Measurements from ENCODE around the gene UBE2E2.

Gene UBE2E2

DNA sequence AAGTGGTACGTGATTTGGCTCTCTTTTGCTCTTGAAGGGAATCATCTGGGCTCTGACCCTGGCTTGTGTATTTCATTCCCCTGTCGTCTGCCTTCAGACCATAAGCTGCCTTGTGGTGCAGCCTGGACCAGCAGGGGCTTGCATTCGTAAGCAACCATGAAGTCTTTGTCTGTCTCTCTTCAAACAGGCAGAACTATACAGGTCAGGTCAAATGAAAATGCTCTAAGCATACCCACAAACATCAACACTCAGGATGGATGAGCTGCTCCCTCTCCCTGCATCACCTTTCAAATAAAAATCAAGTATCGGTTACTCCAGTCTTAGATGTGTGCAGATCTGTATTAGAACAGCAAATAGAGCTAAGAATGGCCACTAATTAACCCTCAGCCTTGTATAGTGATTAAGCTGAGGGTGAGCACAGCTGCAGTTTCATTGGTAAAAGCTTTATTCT, 334.0 kb downstream of the UBE2E2 start:
- DNase-seq (ENCODE audit: low read depth in 3 of 3), result no peak

DNA sequence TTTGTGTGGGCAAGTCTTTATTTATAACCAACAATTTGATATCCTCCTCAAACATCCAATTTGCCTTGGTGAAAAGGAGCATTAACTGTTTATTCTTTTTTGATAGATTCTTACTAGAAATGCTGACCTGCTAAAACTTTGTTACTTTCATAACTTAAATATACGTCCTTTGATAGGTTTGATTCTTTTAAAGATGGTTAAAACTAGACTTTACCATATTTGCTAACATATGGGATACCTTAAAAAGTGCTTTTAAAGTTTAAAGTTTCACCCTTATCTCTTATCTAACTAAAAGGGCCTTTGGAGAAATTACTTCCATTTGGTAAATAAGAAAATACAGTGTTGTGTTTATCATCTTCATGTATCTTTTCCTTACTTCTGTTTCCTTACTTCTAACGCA, 336.1 kb downstream of the UBE2E2 start:
- no peak for DNase-seq (ENCODE audit: low read depth in 3 of 3)

DNA sequence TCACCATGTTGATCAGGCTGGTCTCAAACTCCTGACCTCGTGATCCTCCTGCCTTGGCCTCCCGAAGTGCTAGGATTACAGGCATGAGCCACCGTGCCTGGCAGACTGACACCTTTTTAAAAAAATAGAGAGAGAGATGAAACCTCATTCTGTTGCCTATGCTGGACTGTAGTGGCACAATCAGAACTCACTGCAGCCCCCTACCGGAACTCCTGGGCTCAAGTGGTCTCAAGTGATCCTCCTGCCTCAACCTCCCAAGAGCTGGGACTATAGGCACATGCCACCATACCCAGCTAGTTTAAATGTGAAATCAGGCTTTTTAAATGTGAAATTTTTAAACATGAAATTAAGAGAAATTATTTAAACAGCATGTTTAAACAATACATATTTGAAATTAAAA, 337.5 kb downstream of the UBE2E2 start:
- DNase-seq (ENCODE audit: low read depth in 3 of 3), result no peak

DNA sequence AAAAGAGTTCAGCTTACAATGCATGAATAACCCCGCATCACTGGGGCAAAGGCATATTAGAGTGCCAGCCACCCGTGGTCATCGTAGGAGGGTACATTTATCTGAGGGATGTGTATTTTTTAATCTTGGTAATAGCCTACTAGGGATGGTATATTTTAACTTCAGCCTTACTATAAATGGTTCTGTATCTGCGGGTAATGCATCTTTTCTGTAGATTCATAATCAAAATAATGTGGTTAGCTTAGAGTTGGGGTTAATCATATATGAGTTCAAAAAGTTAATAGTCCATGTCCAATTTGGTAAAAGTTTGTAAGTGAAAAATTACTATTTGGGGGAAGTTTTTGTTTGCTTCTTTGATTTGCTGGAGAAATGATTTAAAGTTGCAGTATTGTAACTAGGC, 339.0 kb downstream of the UBE2E2 start:
- DNase-seq (ENCODE audit: low read depth in 3 of 3), result no peak

DNA sequence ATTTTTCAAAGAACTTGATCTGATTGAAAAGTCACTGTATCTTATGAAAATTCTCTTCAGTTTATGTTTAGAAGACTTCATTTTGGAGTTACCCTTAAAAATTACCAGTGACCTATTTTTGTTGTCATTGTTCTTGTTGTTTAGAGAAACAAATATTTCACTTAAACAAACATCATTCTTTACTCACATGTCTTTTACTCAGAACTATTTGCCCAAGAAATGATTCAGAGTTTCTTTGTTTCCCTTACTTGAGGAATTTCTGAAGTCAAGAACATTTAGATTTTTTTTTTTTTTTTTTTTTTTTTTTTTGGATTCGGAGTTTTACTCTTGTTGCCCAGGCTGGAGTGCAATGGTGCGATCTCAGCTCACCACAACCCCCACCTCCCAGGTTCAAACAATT, 343.1 kb downstream of the UBE2E2 start:
- no peak for DNase-seq (ENCODE audit: low read depth in 3 of 3)

DNA sequence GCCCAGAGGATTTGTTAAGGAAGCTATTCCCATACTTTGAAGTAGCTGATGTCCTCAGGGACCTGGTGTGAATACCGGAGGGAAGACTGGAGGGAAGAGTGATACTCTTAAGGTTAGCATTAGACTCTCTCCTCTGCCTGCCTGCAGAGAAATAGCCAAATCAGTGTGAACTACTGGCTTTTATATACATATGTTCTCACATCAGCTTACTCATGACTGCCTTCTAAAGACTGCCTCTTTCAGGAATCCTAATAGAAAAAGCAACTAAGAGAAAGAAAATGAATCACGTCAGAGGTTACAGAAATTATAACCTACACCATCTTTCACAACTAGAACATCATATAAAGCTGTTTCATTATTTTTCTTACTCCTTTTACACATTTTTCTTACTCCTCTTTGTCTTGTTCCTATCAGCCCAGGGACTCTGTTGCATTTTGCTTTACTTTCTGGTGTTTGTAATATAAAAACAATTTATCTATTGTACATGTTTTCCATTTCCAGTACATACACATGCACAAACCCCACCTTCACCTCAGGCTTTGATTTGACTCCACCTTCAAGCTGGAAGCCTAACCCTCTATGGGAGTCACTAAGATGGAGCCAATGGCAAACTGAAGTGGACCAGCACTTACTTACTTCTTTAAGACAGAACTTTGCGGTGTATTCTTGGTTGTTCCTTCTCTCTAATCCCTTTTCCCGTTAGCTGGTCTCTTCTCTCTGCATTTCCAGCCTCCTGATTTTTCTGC, 345.0 kb downstream of the UBE2E2 start:
- no peak for DNase-seq (ENCODE audit: low read depth in 3 of 3)

DNA sequence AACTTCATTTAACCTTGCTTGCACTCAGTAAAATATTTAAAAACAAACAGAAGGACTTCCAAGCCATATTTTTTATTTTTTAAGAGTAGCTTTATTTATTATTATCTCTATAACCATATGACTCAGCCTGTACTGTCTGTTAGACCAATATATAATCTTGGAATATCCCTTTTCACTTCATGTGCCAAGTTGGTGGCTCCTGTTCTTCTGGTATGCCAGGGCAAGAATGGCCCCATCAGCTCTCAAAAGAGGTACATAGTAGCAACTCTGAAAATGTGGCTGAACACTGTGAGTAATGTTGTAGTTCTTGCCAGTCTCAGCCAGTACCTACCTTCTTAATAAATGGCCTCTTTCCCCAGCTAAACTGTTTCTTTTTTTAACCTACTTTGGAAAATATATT, 345.6 kb downstream of the UBE2E2 start:
- no peak for DNase-seq (ENCODE audit: low read depth in 3 of 3)

DNA sequence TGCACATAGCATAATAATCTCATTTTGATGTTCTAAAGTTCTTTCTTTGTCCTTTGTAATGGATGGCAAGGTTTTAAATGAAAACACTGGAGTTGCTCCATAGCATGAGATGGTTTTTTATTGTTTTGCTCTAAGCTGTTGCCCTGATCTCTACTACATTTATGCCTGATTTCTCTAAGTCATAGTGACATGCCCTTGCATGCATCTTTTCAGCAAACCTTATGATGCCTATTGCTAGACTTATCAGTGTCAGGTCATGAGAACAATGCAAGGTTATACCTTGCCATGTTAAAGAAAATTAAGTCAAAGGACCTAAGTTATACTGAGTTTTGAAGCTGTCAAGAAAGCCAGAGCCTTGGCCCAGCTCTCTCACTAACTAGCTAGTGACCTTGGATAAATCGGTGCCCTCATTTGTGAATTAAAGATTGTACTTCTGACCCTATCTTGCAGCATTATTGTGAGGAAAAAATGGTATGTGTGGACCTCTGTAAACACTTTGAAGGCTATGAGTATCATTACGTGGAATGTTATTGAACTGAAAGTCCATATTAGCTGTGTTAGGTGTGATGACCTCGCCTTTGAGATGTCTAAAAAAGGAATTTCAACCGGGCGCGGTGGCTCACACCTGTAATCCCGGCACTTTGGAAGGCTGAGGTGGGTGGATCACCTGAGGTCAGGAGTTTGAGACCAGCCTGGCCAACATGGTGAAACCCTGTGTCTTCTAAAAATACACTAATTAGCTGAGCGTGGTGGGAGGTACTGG, 346.2 kb downstream of the UBE2E2 start:
- no peak for DNase-seq (ENCODE audit: low read depth in 3 of 3)

DNA sequence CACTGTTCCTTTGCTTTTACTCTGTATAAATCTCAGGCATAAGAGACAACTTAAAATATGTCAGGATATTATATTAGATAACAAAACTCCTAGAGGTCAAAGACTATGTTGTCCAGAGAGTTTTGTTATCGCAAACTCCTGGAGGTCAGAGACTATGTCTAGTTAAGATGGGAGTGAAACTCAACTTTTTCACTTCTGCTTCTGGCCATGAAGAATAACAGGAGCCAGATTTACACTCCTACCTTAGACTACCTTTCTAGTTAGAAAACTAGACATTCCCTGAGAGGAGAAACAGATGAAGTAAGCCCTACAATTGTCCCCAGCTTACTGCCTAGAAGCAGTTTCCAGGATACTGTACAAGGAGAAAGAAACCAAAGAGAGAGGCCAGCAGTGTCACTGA, 347.3 kb downstream of the UBE2E2 start:
- DNase-seq (ENCODE audit: low read depth in 3 of 3), result no peak

DNA sequence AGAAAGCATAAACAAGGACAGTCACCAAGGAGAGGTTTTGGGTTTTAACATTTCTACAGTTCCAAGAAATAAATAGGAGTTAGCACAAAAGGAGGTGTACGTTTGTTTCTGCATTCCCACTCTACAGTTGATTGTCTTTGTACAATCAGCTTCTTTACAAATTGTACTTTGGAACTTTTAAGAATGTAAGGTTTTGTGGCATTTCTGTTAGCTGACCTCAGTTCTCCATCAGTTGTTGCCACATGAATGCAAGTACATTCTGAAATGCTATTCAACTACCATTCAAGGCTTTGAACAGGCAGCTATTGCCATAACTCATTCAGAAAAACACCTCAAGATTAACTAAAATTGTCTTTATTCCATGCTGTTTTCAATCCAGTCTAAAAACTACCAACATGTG, 349.4 kb downstream of the UBE2E2 start:
- DNase-seq (ENCODE audit: low read depth in 3 of 3), result no peak

DNA sequence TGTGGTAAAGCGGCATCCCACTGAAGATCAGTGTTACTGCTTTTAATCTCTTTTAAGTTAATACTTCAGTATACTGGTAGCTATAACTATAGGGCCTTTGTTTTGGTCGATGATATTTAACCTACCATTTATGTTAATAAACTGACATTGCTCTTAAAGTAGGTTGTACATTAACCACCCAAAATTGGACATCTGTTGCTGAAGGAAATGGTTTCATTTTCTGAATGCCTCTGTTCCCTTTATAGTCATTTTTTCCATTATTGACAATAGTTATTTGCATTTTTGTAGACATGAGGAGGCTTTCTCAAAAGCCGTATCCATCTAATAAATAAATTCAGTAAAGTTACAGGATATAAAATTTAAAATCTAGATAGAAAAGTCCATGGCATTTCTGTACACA, 350.2 kb downstream of the UBE2E2 start:
- no peak for DNase-seq (ENCODE audit: low read depth in 3 of 3)

DNA sequence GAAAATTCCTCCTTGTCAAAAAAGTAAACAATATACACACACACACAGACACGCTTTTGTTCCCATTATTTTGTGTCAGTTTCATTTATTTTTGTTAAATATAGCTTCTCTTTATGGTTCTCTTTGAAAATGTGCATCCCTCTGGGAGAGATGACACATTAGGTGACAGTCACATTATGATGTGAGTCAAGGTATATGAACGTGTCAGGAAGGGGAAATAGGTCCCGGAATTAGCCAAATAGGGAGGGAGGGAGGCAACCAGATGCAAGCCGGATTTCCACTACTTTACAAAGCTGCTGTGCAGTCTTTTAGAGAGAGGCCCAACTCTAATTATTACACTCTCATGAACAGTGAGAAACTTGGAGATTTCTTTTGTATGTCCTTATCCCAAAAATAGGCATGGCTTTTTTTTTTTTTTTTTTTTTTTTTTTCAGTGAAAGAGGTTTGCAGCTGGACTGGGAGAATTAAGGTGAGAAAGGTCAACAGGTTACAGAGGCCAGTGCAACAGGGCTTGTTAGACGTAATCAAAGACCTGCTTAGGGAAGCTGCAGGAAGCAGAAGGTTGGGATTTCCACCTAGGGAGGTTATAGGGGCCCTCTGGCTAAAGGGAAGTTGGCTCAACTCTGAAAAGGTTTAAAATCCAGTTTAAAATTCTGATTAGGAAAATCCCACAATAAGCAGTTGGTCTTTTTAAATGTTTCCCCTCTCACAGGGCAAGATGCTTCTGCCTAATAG, 362.1 kb downstream of the UBE2E2 start:
- DNase-seq (ENCODE audit: low read depth in 3 of 3), result no peak

DNA sequence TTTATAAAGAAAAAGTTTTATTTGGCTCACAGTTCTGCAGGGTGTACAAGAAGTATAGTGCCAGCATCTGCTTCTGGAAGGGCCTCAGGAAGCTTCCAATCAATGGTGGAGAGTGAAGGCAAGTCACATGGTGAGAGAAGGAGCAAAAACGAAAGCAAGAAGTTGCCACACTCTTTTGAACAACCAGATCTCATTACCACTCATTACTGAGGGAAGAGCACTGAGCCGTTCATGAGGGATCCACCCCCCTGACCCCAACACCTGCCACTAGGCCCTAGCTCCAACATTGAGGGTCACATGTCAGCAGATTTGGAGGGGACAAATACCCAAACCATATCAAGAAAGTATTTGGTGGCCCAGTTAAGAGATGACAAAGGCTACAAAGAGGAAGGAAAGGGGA, 363.4 kb downstream of the UBE2E2 start:
- no peak for DNase-seq (ENCODE audit: low read depth in 3 of 3)

DNA sequence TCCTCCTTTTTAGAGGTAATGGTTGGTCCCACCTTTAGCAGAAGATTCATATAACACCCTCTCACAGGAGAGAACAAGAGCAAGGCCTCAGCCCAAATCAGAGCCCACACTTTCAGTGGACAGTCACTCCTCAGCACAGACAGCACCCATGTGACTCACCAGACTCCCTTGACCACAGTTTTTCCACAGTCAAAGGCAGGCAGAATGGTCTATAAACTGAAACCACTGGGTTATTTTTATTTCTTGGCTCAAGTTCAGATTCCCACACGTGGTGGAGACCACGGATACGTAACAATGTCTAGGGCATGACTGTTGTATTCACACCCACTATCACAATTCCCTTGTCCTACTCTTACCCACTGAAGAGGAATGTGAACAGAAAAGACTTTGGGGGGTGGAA, 364.8 kb downstream of the UBE2E2 start:
- no peak for DNase-seq (ENCODE audit: low read depth in 3 of 3)

DNA sequence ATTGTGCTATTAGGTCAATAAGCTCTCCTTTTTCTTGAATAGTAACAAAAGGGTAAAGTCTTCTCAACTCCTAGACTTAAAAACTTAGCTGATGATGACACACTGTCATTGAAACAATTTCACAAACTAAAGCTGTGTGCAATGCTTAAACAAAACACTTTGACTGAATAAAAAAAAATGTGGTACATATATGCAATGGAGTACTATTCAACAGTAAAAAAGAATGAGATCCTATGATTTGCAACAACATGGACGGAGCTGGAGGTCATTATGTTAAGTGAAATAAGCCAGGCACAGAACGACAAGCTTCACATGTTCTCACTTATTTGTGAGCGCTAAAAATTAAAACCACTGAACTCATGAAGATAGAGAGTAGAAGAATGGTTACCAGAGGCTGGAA, 370.7 kb downstream of the UBE2E2 start:
- DNase-seq (ENCODE audit: low read depth in 3 of 3), result no peak

DNA sequence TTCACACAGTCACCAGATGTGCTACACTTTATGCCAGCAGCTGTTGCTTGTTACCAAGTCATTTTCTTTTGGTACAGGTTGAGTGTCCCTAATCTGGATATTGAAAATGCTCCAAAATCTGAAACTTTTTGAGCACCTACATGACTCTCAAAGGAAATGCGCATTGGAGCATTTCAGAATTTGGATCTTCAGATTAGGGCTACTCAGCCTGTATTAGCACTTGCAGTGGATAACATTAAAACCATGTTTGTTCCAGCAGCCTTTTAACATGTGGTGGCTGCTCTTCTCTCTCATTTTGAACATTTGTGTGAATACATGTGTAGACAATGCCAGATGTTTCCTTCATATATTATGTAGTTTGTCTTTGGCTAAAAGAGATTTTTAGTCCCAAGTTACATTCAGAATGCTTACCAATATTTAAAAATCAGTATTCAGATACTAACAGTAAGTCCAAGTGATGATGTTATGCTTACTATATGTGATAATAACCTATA, 371.7 kb downstream of the UBE2E2 start:
- DNase-seq (ENCODE audit: low read depth in 3 of 3), result no peak

DNA sequence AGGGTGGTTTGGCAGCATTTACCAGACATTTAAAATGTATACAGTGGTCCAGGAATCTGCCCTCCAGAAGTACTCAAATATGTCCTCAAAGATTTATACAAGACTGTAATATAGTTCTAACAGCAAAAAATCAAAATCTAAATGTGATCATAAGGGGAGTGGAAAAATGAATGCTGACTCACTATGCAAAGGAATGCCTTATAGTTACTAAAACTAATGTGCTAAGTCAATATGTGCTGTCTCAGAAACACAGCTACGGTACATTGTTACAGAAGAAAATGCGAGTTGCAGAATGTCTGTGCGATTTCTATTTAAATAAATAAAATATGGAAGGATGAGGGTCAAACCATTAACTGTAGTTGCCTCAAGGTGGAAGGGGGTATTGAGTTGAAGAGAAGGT, 372.6 kb downstream of the UBE2E2 start:
- no peak for DNase-seq (ENCODE audit: low read depth in 3 of 3)

DNA sequence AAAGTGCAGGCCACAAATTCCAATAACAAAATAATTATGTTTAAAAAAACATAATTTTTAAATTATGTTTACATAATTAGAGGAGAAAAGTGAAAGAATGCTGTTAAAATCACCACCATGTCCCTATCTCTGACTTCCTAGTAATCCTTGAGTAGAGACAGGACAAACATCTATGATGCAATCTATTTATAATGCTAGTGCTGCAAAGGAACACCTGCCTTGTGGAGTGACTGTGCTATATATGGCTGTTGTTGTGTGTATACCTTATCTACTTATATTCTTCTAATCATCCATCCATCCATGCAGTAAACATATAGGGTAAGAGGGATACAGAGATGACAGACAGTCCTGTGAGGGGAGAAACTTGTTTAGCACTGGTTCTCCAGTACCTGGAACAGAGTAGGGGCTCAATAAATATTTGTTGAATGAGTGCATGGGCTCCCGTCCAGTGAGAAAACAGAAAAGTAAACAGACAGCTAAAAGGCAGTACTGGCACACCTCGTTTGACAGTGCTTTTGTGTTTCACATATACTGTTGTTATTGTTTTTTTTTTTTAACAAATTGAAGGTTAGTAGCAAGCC, 373.3 kb downstream of the UBE2E2 start:
- DNase-seq (ENCODE audit: low read depth in 3 of 3), result no peak

DNA sequence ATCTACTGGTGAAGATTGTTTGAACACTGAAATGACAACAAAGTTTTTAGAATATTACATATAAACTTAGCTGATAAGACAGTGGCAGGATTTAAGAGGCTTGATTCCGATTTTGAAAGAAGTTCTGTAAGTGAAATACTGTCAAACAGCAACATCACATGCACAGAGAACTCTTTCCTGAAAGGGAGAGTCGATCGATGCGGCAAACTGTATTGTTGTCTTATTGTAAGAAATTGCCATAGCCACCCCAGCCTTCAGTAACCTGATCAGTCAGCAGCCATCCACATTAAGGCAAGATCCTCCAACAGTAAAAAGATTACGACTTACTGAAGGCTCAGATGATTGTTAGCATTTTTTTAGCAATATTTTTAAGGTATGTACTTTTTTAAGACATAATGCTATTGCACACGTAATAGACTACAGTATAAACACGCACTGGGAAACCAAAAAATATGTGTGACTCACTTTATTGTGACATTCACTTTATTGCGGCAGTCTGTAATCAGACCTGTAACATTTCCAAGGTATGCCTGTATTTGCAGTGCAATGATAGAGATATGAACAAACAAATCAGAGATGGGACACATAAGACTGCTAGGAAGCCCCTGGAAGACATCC, 377.1 kb downstream of the UBE2E2 start:
- no peak for DNase-seq (ENCODE audit: low read depth in 3 of 3)

DNA sequence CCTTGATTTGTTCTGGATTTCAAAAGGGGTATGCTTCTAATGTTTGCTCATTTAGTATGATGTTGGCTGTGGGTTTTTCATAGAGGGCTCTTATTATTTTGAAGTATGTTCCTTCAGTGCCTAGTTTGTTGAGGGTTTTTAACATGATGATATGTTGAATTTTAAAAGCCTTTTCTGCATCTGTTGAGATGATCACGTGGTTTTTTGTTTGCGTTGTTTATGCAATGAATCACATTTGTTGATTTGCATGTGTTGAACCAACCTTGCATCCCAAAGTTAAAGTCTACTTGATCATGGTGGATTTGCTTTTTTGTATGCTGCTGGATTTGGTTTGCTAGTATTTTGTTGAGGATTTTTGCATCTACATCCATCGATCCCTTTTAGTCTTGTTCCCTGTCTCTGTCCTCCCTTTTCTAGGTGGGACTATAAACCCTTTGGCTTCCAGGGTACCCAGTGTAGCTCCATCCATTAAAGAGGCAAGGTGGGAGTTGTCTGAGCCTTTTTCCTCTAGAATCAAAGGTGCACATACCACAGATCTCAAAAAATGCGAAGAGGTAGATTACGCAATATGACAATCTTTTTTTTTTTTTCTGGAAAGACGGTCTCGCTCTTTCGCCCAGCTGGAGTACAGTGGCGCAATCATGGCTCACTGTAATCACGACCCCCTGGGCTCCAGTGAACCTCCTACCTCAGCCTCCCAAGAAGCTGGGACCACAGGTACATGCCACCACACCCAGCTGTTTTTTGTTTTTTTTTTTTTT, 381.0 kb downstream of the UBE2E2 start:
- no peak for DNase-seq (ENCODE audit: low read depth in 3 of 3)

DNA sequence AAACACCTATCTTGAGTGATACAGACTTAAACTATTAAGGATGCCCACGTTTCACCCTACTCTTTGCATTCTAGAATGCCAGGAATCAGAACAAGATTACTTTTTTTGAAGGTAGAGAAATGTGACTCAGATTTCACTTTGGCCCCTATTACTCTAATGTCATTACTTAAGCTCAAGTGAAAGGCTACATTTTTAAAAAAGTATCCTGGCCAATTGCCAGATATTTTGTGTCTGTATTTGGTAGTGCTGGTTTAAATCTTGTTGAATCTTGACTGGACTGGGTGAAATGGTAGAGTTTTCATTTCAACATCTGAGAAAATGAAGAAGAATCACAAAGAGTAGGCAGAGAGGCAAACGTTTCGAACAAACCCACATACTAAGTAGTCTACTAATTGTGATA, 384.4 kb downstream of the UBE2E2 start:
- DNase-seq (ENCODE audit: low read depth in 3 of 3), result no peak
